Tibial nerve (tissue), 4 donors: ENCODE results near the gene NKIRAS1.

Experiments used
- CTCF ChIP-seq, 5 experiments: fragments of 200-600 bp in 3 of 5; fragments of 450-650 bp in 2 of 5; sonication (generic) in 3 of 5; IDR thresholded peaks; one replicate each; pipeline ENCODE4 v1.5.1; 2016 to 2019; ENCODE audit warnings: antibody characterized with exemption in 5 of 5, mild to moderate bottlenecking in 3 of 5, moderate library complexity in 2 of 5
- EP300 ChIP-seq, 2 donors: sonication (generic); formaldehyde crosslinking; IDR thresholded peaks; one replicate each; pipeline ENCODE4 v1.6.1; 2017; ENCODE audit warnings: antibody characterized with exemption in 2 of 2, mild to moderate bottlenecking in 1 of 2
- POLR2A ChIP-seq, 2 donors: fragments of 450-650 bp; IDR thresholded peaks; one replicate each; pipeline ENCODE4 v1.6.1; 2017; ENCODE audit warnings: antibody characterized with exemption in 2 of 2, mild to moderate bottlenecking in 2 of 2, moderate library complexity in 2 of 2

GRCh38 chr3:23884481-23884880 lies 32.3 kb downstream of the NKIRAS1 start:
- TF ChIP-seq POLR2A (IDR thresholded peaks at IDR 0.05) (no peak), CTCF (IDR thresholded peaks at IDR 0.05) (no peak), EP300 (IDR thresholded peaks at IDR 0.05) (no peak)
